HG03280 (cell line): ENCODE measurements around the gene NABP2.
"Not testable (repeated sequence)": the region's sequence is repeated elsewhere in the genome, so short reads cannot be mapped to it uniquely, and the experiment has no call there.

Source experiments
- ATAC-seq: cut with Tn5 transposase; IDR thresholded peaks from one replicate; pipeline ENCODE4 v1.9.1; 2021; ENCODE audit warnings: mild to moderate bottlenecking, moderate library complexity; ENCODE audit not compliant: unreplicated experiment

NABP2 gene

DNA sequence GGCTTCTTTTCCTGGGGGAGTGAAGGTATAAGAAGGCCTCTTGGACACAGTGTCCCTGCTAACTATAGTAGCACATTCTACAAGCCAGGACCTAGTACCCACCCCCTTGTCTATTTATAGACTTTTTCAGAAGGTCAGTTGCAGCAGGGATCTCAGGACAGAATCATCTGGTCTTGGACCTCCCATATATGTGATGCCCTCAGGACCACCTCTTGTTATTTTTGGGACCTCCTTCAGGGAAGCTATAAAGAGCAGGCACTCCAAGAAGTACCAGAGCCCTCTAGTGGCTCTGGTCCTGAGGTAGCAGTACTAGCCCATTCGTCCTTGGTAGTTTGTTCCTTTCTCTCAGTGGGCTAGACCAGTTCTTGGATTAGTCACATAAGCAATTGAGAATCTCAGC, 46.9 kb downstream of the NABP2 start:
- no peak for ATAC-seq

- not testable (repeated sequence) for ATAC-seq
Measured at GRCh38 chr12:56272468-56272867, 48.3 kb downstream of the NABP2 start.

DNA sequence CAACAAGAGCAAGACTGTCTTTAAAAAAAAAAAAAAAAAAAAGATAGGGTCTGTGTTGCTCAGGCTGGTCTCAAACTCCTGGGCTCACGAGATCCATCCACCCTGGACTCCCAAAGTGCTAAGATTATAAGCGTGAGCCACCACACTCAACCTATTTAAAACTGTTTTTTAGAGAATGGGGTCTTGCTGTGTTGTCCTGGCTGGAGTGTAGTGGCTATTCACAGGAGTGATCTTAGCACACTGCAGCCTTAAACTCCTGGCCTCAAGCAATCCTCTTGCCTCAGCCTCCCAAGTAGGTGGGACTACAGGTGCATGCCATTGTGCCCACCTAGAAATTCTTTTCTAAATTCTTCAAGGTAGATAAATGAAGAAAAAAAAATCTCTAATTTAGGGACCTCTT, 50.2 kb downstream of the NABP2 start:
- ATAC-seq: no peak

DNA sequence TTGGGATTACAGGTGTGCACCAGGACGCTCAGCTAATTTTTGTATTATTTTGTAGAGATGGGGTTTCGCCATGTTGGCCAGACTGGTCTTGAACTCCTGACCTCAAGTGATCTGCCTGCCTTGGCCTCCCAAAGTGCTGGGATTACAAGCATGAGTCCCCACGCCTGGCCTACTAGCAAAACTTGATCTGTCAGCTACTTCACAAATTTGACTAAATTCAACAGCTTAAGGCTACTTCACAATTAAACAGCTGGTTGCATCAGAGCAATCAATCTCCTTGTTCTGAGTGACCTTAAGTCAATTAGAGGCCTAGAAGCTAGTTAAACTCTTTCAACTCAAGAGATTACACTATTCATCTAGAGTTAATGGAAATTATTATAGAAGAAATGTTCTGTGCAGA, 54.8 kb downstream of the NABP2 start:
- no peak for ATAC-seq
